G401.6 (cell line): ENCODE data around the gene CENPC.
A peak's percentile ranks its signal among the peaks of the same experiment; 100 is the strongest.
"Not testable (repeated sequence)": the region's sequence is repeated elsewhere in the genome, so short reads cannot be mapped to it uniquely, and the experiment has no call there.

Source experiments
- FAIRE-seq: peaks from 2 replicates; lab custom pipeline; 2012; peaks lifted over from hg19 to GRCh38; lab: Jason Lieb, UNC

Gene CENPC

DNA sequence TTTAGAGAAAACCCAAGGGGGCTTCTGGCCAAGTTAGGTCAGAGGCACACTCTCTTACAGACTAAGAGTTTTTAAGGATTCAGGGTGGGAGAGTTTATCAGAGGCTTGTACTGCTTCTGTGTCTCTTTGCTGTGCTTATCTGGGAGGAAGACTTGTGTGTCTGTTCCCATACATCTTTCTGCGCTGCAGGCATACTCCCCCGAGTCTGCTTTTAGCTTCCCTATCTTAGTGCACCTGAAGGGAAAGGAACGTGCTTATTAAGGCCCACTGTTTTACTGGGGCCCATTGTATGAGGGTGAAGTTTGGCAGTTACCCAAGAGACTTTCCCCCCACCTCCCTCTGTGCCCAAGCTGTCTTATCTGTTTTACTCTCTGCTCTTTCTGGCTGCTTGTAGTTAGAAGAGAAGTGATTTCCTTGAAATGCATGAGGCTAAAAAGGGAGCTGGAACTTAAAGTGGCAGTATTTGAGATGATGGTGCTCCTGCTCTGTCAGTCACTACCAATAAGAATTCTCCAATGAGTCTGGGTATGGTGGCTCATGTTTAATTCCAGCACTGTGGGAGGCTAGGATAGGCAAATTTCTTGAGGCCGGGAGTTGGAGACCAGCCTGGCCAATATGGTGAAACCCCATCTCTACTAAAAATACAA, 7.0 kb upstream of the CENPC start:
- FAIRE-seq, result not testable (repeated sequence)

DNA sequence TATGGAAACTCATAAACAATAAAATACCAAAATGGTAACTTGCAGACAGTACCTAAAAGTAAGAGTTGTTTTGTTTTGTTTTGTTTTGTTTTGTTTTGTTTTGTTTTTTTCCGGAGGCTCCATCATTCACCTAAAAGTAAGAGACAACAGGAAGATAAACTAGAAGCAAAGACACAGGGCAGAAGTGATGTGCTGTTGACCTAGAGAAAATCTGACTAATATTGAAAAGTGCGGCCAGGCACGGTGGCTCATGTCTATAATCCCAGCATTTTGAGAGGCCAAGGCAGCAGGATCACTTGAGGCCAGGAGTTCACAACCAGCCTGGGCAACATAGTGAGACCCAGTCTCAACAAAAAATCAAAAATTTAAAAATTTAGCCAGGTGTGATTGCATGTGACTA, 5.6 kb upstream of the CENPC start:
- no peak for FAIRE-seq

DNA sequence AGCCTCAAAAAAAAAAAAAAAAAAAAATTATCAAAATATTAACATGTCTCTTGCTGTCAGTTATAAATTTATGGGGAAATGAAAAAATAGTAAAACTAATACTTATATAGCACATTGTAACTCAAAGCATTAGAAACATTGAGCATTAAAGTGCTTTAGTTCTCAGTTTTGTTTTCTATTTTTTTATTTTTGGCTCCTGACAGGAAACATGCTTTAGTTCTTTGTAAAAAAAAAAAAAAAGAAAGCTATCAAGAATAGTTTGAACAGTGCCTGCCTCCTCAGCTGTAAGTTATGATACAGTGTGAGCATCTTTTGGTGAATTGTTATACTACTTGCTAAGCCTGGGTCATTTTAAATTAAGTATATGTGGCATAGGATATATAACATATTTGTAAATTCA, 5.1 kb upstream of the CENPC start:
- FAIRE-seq, result no peak

DNA sequence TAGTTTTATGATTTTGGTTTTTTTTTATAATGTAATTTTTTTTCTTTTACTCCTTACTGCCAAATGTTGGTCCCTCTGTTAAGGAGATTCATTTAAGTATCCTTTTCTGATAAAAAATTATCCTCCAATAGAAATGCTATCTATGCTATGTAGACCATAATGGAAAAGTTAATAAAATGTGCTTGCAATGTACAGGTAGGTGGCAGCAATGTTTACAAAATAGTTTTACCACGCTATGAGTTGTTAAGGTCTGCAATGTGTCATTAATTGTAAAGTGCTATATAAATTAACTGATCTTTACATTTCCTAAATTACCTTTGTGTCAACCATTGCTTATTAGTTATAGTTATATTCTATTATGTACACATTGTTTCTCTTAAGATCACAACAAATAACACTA, 3.8 kb upstream of the CENPC start:
- FAIRE-seq, result peak; percentile 92

DNA sequence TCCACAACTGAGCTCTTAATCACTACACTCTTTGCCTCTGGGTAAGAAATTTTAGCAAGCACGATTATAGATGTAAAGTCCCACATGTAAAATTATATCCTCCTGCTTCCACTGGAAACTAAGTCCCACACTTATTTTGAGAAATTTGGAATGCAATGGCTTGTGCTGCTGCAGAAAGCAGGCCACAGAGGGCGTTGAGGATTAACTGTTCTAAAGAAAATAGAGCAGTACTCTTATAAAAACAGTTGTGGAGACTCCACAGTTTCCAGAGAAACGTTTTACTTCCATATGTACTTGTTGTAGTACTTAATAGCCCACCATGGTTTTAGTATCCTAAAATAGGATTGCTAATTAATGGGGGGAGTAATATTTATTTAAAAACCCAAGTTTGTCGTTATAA, 1.7 kb upstream of the CENPC start:
- FAIRE-seq, result no peak

- FAIRE-seq, result peak; percentile 8
These were observed 677 bp upstream of the CENPC start for GRCh38 chr4:67546004-67546356.

DNA sequence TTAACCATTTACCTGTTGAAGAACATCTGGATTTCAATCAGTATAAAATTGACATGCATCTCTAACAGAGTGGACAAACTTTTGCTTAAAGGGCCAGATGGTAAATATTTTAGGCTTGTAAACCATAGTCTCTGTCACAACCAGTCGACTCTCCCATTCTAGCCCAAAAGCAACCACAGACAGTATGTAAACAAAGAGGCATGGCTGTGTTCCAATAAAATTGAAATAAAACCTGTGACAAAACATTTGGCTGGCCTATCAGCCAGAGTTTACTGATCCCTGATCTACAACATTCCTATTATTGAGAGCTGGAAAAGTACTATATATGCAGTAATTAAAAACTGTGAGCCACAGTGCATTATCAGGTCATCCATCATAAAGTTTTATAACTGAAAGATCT, 3.2 kb downstream of the CENPC start:
- FAIRE-seq, result no peak

DNA sequence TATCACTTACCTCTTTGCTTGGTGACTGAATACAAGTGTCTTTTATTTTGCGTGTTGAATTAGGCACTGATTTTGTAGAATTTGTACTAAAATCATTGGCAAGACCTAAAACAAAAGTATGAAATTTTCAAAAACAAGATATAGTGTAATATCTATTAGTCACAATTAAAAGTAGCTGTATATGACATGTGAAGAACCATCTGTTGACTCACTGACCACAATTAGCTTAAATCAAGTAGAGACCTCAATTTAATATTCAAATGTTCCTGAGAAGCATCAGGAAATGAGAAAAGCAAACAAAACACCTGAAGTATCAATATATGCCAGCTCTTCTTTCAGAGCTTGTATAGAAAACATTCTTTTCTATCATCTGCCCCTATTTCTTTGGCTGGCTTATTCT, 5.5 kb downstream of the CENPC start:
- peak; percentile 11 for FAIRE-seq

- no peak for FAIRE-seq
These were observed 9.9 kb downstream of the CENPC start for GRCh38 chr4:67535280-67535840.

DNA sequence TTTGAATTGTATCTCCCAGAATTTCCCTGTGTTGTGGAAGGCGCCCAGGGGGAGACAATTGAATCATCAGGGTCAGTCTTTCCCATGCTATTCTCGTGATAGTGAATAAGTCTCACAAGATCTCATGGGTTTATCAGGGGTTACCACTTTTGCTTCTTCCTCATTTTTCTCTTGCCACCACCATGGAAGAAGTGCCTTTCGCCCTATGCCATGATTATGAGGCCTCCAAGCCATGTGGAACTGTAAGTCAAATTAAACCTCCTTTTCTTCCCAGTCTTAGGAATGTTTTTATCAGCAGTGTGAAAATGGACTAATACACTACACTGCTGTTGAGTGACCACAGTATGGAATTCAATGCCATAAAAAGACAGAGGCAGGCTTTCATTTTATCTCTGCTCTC, 12.2 kb downstream of the CENPC start:
- no peak for FAIRE-seq

DNA sequence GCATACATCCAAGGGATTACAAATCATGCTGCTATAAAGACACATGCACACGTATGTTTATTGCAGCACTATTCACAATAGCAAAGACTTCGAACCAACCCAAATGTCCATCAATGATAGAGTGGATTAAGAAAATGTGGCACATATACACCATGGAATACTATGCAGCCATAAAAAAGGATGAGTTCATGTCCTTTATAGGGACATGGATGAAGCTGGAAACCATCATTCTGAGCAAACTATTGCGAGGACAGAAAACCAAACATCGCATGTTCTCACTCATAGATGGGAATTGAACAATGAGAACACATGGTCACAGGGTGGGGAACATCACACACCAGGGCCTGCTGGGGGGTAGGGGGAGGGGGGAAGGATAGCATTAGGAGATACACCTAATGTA, 12.9 kb downstream of the CENPC start:
- not testable (repeated sequence) for FAIRE-seq

GRCh38 chr4:67531379-67531962, 13.8 kb downstream of the CENPC start:
- no peak for FAIRE-seq

GRCh38 chr4:67524140-67524539, 21.2 kb downstream of the CENPC start:
- not testable (repeated sequence) for FAIRE-seq

- no peak for FAIRE-seq
These were observed 22.2 kb downstream of the CENPC start for GRCh38 chr4:67522851-67523671.

GRCh38 chr4:67522230-67522629, 23.1 kb downstream of the CENPC start:
- FAIRE-seq, result no peak

- FAIRE-seq, result no peak
These were observed 23.8 kb downstream of the CENPC start for GRCh38 chr4:67521506-67521905.

DNA sequence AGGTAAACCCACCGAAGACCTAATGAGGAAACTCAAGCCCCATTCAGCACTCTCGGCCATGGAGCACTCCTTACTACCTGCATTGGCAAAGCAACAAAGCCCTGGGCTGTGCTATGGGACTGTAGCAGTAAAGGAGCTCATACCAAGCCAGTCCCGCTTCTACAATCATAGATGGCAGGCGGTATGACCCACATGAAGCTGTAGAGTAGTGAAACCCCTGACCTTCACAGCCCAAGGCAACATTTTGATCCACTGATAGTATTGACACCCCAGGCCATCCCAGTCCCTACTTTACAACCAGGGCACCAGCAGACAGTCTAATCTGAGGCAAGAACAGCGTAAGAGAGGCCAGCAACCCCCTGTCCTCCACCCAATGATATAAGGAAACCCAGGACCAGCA, 25.2 kb downstream of the CENPC start:
- no peak for FAIRE-seq

- FAIRE-seq, result no peak
These were observed 32.8 kb downstream of the CENPC start for GRCh38 chr4:67512501-67512900.

GRCh38 chr4:67500373-67500772, 44.9 kb downstream of the CENPC start:
- FAIRE-seq, result no peak

GRCh38 chr4:67499799-67500198, 45.5 kb downstream of the CENPC start:
- no peak for FAIRE-seq

- FAIRE-seq, result no peak
These were observed 61.3 kb downstream of the CENPC start for GRCh38 chr4:67483868-67484602.

DNA sequence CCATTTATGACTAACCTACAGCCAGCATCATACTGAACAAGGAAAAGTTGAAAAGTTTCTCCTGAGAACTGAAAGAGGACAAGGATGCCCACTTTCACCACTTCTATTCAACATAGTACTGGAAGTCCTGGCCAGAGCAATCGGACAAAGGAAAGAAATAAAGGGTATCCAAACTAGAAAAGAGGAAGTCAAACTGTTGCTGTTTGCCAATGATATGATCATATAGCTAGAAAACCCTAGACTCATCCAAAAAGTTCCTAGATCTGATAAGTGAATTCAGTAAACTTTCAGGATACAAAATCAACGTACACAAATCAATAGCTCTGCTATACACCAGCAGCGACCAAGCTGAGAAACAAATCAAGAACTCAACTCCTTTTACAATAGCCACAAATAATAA, 64.5 kb downstream of the CENPC start:
- FAIRE-seq, result no peak

DNA sequence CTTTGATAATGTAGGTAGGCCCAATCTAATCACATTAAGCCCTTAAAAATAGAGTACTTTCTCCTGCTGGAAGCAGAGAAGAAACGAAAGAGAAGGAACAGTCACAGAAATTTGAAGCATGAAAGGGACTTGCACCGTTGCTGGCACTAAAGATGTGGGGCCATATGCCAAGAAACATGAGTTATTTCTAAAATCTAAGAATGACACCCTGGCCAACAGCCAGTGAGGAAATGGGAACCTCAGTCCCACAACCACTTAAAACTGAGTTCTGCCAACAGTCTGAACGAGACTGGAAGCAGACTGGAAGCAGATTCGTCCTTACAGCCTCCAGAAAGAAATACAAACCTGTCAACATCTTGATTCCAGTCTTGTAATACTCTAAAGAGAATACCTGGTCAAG, 70.1 kb downstream of the CENPC start:
- FAIRE-seq, result no peak
